Karpas-422 (cell line): ENCODE data around the gene EHD1. TPM values are rescaled to one million over a fixed set of nuclear protein-coding genes. Genes with fewer than 3 reads are reported as not detected.

Experiments
- DNase-seq: peaks from one replicate; pipeline ENCODE4 v3.0.0-alpha.2; 2015
- H2AFZ ChIP-seq: fragments of 200-600 bp; sonication (generic); 2 replicates; pipeline ENCODE4 v1.6.1; 2014; ENCODE audit warnings: antibody characterized with exemption, low read length, mixed read lengths
- H3K27ac ChIP-seq: fragments of 200-600 bp; sonication (generic); 2 replicates; pipeline ENCODE4 v1.5.1; 2014; ENCODE audit warnings: mild to moderate bottlenecking, low read length, moderate library complexity
- H3K27me3 ChIP-seq: fragments of 200-600 bp; sonication (generic); 2 replicates; pipeline ENCODE4 v1.6.1; 2014; ENCODE audit warnings: low read length, mixed read lengths
- H3K36me3 ChIP-seq: fragments of 200-600 bp; sonication (generic); 2 replicates; pipeline ENCODE4 v1.6.1; 2014; ENCODE audit warnings: low read length, mixed read lengths; ENCODE audit not compliant: insufficient read depth
- H3K4me1 ChIP-seq: fragments of 200-600 bp; sonication (generic); 2 replicates; pipeline ENCODE4 v1.6.1; 2014; ENCODE audit warnings: mild to moderate bottlenecking, low read length, mixed read lengths
- H3K4me2 ChIP-seq: fragments of 200-600 bp; sonication (generic); 2 replicates; pipeline ENCODE4 v1.6.1; 2014; ENCODE audit warnings: low read length, low read depth, mild to moderate bottlenecking; ENCODE audit not compliant: poor library complexity, severe bottlenecking
- H3K4me3 ChIP-seq: fragments of 200-600 bp; sonication (generic); 2 replicates; pipeline ENCODE4 v1.5.1; 2014; ENCODE audit warnings: mild to moderate bottlenecking, antibody characterized with exemption, low read length, mixed read lengths
- H3K79me2 ChIP-seq: fragments of 200-600 bp; sonication (generic); 2 replicates; pipeline ENCODE4 v1.6.1; 2014; ENCODE audit warnings: mild to moderate bottlenecking, low read length, mixed read lengths
- H3K9ac ChIP-seq: fragments of 200-600 bp; sonication (generic); 2 replicates; pipeline ENCODE4 v1.6.0; 2014; ENCODE audit warnings: low read length
- H3K9me2 ChIP-seq: fragments of 200-600 bp; sonication (generic), shearing (Covaris generic); replicated peaks from 2 replicates; pipeline ENCODE4 v1.6.0; 2014; ENCODE audit warnings: mild to moderate bottlenecking, low read length, moderate library complexity; ENCODE audit not compliant: insufficient read depth
- H3K9me3 ChIP-seq: fragments of 300-700, 200-600 bp; sonication (generic); 2 replicates; pipeline ENCODE4 v1.6.1; 2014; ENCODE audit warnings: low read length, mixed read lengths
- H4K20me1 ChIP-seq: fragments of 200-600 bp; sonication (generic); 2 replicates; pipeline ENCODE4 v1.6.1; 2014; ENCODE audit warnings: mild to moderate bottlenecking, antibody characterized with exemption, low read length, low read depth; ENCODE audit not compliant: insufficient read depth
- total RNA-seq: library from RNA; depleted of rRNA; stranded (reverse); fragments of >200 nt; shearing (Covaris generic); gene quantifications from 2 replicates; pipeline ENCODE4 v1.2.3, GENCODE V29; 2014; ENCODE audit warnings: low replicate concordance

Gene EHD1
- total RNA-seq, 1 experiment from 2014 or later, result 30.8 TPM

- H4K20me1 ChIP-seq, result no peaks in the 10 kb centered on the region
- H3K27me3 ChIP-seq, result no peaks in the 10 kb centered on the region
- no peaks in the 10 kb centered on the region for H3K36me3 ChIP-seq
- no peak overlapping the region for H3K9ac ChIP-seq
- H2AFZ ChIP-seq, result no peak overlapping the region
- no peak overlapping the region for H3K4me3 ChIP-seq
- H3K79me2 ChIP-seq, result no peaks in the 10 kb centered on the region
- H3K27ac ChIP-seq, result no peak overlapping the region
- H3K9me2 ChIP-seq, result no peaks in the 10 kb centered on the region
- DNase-seq, result no peak
- H3K9me3 ChIP-seq, result no peaks in the 10 kb centered on the region
- no peak overlapping the region for H3K4me2 ChIP-seq
- no peaks in the 10 kb centered on the region for H3K4me1 ChIP-seq
Observed at GRCh38 chr11:64834031-64834722, 44.2 kb downstream of the EHD1 start.

- H2AFZ ChIP-seq, result no peak overlapping the region
- no peak overlapping the region for H3K4me3 ChIP-seq
- H3K4me2 ChIP-seq, result no peak overlapping the region
- no peaks in the 10 kb centered on the region for H3K4me1 ChIP-seq
- H3K79me2 ChIP-seq, result no peaks in the 10 kb centered on the region
- H3K27me3 ChIP-seq, result no peaks in the 10 kb centered on the region
- H3K27ac ChIP-seq, result no peak overlapping the region
- no peaks in the 10 kb centered on the region for H3K36me3 ChIP-seq
- no peak overlapping the region for H3K9ac ChIP-seq
- no peaks in the 10 kb centered on the region for H3K9me2 ChIP-seq
- no peaks in the 10 kb centered on the region for H4K20me1 ChIP-seq
- no peak for DNase-seq
- no peaks in the 10 kb centered on the region for H3K9me3 ChIP-seq
Observed at GRCh38 chr11:64833509-64833908, 44.9 kb downstream of the EHD1 start.

- Histone ChIP-seq H3K36me3 (no peaks in the 10 kb centered on the region), H3K9me2 (no peaks in the 10 kb centered on the region), H3K4me1 (no peaks in the 10 kb centered on the region), H3K27me3 (no peaks in the 10 kb centered on the region), H3K27ac (no peak overlapping the region), H3K9me3 (no peaks in the 10 kb centered on the region), H3K4me3 (no peak overlapping the region), H2AFZ (no peak overlapping the region), H4K20me1 (no peaks in the 10 kb centered on the region), H3K79me2 (no peaks in the 10 kb centered on the region), H3K4me2 (no peak overlapping the region), H3K9ac (no peak overlapping the region)
- DNase-seq, result no peak
Observed at GRCh38 chr11:64833198-64833502, 45.3 kb downstream of the EHD1 start.

- DNase-seq, result no peak
- H3K27me3 ChIP-seq, result no peaks in the 10 kb centered on the region
- H3K4me1 ChIP-seq, result no peaks in the 10 kb centered on the region
- no peak overlapping the region for H3K4me2 ChIP-seq
- H3K4me3 ChIP-seq, result no peak overlapping the region
- no peaks in the 10 kb centered on the region for H3K79me2 ChIP-seq
- no peak overlapping the region for H2AFZ ChIP-seq
- H4K20me1 ChIP-seq, result no peaks in the 10 kb centered on the region
- H3K9ac ChIP-seq, result no peak overlapping the region
- no peak overlapping the region for H3K27ac ChIP-seq
- H3K36me3 ChIP-seq, result no peaks in the 10 kb centered on the region
- no peaks in the 10 kb centered on the region for H3K9me3 ChIP-seq
- H3K9me2 ChIP-seq, result no peaks in the 10 kb centered on the region
Observed at GRCh38 chr11:64832467-64833197, 45.8 kb downstream of the EHD1 start.

GRCh38 chr11:64831411-64831891 lies 47.0 kb downstream of the EHD1 start:
- Histone ChIP-seq H3K9ac (no peak overlapping the region), H3K27me3 (no peaks in the 10 kb centered on the region), H3K27ac (no peak overlapping the region), H3K4me2 (no peak overlapping the region), H3K9me2 (no peaks in the 10 kb centered on the region), H3K4me3 (no peak overlapping the region), H3K36me3 (no peaks in the 10 kb centered on the region), H4K20me1 (no peaks in the 10 kb centered on the region), H3K4me1 (no peaks in the 10 kb centered on the region), H2AFZ (no peak overlapping the region), H3K9me3 (no peaks in the 10 kb centered on the region), H3K79me2 (no peaks in the 10 kb centered on the region)
- DNase-seq, result no peak

GRCh38 chr11:64829536-64830251 lies 48.7 kb downstream of the EHD1 start:
- Histone ChIP-seq H3K9me2 (no peaks in the 10 kb centered on the region), H3K9me3 (no peaks in the 10 kb centered on the region), H3K79me2 (no peaks in the 10 kb centered on the region), H3K4me1 (no peaks in the 10 kb centered on the region), H3K4me2 (no peak overlapping the region), H4K20me1 (no peaks in the 10 kb centered on the region), H3K27ac (no peak overlapping the region), H3K27me3 (no peaks in the 10 kb centered on the region), H2AFZ (no peak overlapping the region), H3K9ac (no peak overlapping the region), H3K36me3 (no peaks in the 10 kb centered on the region), H3K4me3 (no peak overlapping the region)
- no peak for DNase-seq

- no peaks in the 10 kb centered on the region for H4K20me1 ChIP-seq
- H3K36me3 ChIP-seq, result no peaks in the 10 kb centered on the region
- no peaks in the 10 kb centered on the region for H3K9me3 ChIP-seq
- H3K79me2 ChIP-seq, result no peaks in the 10 kb centered on the region
- H2AFZ ChIP-seq, result no peak overlapping the region
- H3K9ac ChIP-seq, result no peak overlapping the region
- H3K27ac ChIP-seq, result no peak overlapping the region
- H3K27me3 ChIP-seq, result no peaks in the 10 kb centered on the region
- H3K4me2 ChIP-seq, result no peak overlapping the region
- no peaks in the 10 kb centered on the region for H3K4me1 ChIP-seq
- H3K9me2 ChIP-seq, result no peaks in the 10 kb centered on the region
- H3K4me3 ChIP-seq, result no peak overlapping the region
- DNase-seq, result no peak
Observed at GRCh38 chr11:64827451-64827839, 51.0 kb downstream of the EHD1 start.
